ENCODE measurements around the gene LRP1B. TPM values are rescaled to one million over a fixed set of nuclear protein-coding genes. Genes with fewer than 3 reads are reported as not detected.
A peak's percentile ranks its signal among the peaks of the same experiment; 100 is the strongest.
"Not testable (repeated sequence)": the region's sequence is repeated elsewhere in the genome, so short reads cannot be mapped to it uniquely, and the experiment has no call there.

LRP1B gene
- total RNA-seq, 1 donor from 2014 or later: 0.38 TPM

GRCh38 chr2:140964324-140964723, 1166.5 kb downstream of the LRP1B start:
- DNase-seq (ENCODE audit: low read depth); H3K27me3 ChIP-seq (ENCODE audit: control insufficient read depth, insufficient read depth, low read length); H3K4me3 ChIP-seq (ENCODE audit: low read depth, low read length); H3K36me3 ChIP-seq (ENCODE audit: control insufficient read depth, insufficient read depth, low read length): not testable (repeated sequence)
- TF ChIP-seq, protein P1, sequence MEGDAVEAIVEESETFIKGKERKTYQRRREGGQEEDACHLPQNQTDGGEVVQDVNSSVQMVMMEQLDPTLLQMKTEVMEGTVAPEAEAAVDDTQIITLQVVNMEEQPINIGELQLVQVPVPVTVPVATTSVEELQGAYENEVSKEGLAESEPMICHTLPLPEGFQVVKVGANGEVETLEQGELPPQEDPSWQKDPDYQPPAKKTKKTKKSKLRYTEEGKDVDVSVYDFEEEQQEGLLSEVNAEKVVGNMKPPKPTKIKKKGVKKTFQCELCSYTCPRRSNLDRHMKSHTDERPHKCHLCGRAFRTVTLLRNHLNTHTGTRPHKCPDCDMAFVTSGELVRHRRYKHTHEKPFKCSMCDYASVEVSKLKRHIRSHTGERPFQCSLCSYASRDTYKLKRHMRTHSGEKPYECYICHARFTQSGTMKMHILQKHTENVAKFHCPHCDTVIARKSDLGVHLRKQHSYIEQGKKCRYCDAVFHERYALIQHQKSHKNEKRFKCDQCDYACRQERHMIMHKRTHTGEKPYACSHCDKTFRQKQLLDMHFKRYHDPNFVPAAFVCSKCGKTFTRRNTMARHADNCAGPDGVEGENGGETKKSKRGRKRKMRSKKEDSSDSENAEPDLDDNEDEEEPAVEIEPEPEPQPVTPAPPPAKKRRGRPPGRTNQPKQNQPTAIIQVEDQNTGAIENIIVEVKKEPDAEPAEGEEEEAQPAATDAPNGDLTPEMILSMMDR (IDR thresholded peaks at IDR 0.05; ENCODE audit: insufficient read depth, low read length, poor library complexity, severe bottlenecking): peak; percentile 1

DNA sequence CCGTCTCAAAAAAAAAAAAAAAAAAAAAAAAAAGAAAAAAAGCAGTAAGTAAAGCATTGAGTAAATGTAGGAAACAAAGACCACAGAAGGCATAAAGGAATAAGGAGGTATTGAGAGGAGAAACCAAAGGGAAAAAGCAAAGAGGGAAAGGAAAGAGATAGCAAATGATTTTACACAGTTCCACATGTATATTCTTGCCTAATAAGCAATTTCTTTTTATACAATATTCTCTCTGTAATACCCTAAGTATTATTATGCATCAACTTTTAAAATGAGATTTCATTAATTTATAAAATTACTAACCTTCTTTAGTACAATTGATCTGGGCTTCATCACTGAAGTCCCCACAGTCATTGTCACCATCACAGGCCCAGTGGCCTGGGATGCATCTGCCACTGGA, 1180.9 kb downstream of the LRP1B start:
- TF ChIP-seq, protein P1 (IDR thresholded peaks at IDR 0.05; ENCODE audit: insufficient read depth, low read length, poor library complexity, severe bottlenecking): no peak
- no peaks in the 10 kb centered on the region for H3K27me3 ChIP-seq (ENCODE audit: control insufficient read depth, insufficient read depth, low read length)
- H3K36me3 ChIP-seq (ENCODE audit: control insufficient read depth, insufficient read depth, low read length): no peaks in the 10 kb centered on the region
- H3K4me3 ChIP-seq (ENCODE audit: low read depth, low read length): no peak overlapping the region
- no peak for DNase-seq (ENCODE audit: low read depth)

DNA sequence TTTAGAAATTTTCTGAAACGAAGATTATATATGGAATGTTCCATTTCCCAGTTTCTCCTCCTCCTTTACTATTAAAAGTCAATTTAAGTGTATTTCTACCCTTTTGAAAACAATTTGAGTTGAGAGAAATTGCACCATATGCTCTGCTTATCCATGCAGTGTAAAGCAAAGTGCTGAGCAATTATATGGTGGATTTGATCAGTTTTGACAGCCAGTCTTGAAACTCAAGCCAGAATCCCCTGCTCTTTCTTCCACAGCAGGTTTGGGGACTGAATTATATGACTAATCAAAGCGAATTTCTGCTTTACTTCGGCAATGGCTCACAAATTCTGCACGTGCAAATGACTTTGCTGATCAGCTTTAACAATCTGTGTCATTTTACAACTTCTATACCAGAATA, 1183.6 kb downstream of the LRP1B start:
- Histone ChIP-seq H3K27me3 (ENCODE audit: control insufficient read depth, insufficient read depth, low read length) (no peaks in the 10 kb centered on the region), H3K4me3 (ENCODE audit: low read depth, low read length) (no peak overlapping the region), H3K36me3 (ENCODE audit: control insufficient read depth, insufficient read depth, low read length) (no peaks in the 10 kb centered on the region)
- no peak for DNase-seq (ENCODE audit: low read depth)
- TF ChIP-seq, protein P1 (IDR thresholded peaks at IDR 0.05; ENCODE audit: insufficient read depth, low read length, poor library complexity, severe bottlenecking): no peak

- no peak for DNase-seq (ENCODE audit: low read depth)
- H3K36me3 ChIP-seq (ENCODE audit: control insufficient read depth, insufficient read depth, low read length): no peaks in the 10 kb centered on the region
- TF ChIP-seq, protein P1 (IDR thresholded peaks at IDR 0.05; ENCODE audit: insufficient read depth, low read length, poor library complexity, severe bottlenecking): peak; percentile 9
- H3K27me3 ChIP-seq (ENCODE audit: control insufficient read depth, insufficient read depth, low read length): no peaks in the 10 kb centered on the region
- H3K4me3 ChIP-seq (ENCODE audit: low read depth, low read length): no peak overlapping the region
Observed at GRCh38 chr2:140943867-140944266, 1186.9 kb downstream of the LRP1B start.

DNA sequence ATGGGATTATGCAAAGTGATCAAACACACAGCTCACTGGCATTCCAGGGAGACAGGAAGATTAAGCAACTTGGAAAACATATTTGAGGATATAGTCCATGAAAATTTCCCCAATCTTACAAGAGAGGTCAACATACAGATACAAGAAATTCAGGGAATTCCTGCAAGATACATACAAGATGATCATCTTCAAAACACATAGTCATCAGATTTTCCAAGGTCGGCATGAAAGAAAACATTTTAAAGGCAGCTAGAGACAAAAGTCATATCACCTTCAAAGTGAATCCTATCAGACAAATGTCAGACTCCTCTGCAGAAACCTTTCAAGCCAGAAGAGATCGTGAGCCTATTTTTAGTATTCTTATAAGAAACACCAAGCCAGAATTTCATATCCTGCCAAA, 1188.5 kb downstream of the LRP1B start:
- no peaks in the 10 kb centered on the region for H3K36me3 ChIP-seq (ENCODE audit: control insufficient read depth, insufficient read depth, low read length)
- DNase-seq (ENCODE audit: low read depth): no peak
- no peak overlapping the region for H3K4me3 ChIP-seq (ENCODE audit: low read depth, low read length)
- TF ChIP-seq, protein P1 (IDR thresholded peaks at IDR 0.05; ENCODE audit: insufficient read depth, low read length, poor library complexity, severe bottlenecking): no peak
- H3K27me3 ChIP-seq (ENCODE audit: control insufficient read depth, insufficient read depth, low read length): no peaks in the 10 kb centered on the region

DNA sequence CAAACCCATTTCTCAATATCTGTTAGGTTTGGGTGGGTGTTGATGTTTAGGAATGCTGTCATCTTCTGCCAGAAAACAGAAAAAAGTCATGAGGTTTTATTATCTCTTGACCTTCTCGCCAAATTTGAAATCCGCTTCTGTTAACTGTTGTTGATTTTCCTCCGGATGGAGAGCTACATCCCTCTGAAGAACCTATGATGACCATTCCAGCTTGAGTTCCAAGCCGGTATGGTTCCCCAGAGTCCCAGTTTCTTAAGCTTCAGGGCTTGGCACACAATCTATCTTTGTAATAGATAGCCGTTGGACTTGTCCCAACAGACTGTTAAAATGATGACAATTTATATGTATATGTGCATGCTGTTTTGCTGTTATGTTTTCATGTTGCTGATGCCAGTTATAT, 1201.0 kb downstream of the LRP1B start:
- Histone ChIP-seq H3K4me3 (ENCODE audit: low read depth, low read length) (no peak overlapping the region), H3K36me3 (ENCODE audit: control insufficient read depth, insufficient read depth, low read length) (no peaks in the 10 kb centered on the region), H3K27me3 (ENCODE audit: control insufficient read depth, insufficient read depth, low read length) (no peaks in the 10 kb centered on the region)
- no peak for DNase-seq (ENCODE audit: low read depth)
- TF ChIP-seq, protein P1 (IDR thresholded peaks at IDR 0.05; ENCODE audit: insufficient read depth, low read length, poor library complexity, severe bottlenecking): no peak

All from kidney epithelial cell (primary cell).